HG03575 (cell line): ENCODE results near the gene SOX13.

Experiments used
- ATAC-seq: cut with Tn5 transposase; IDR thresholded peaks from one replicate; pipeline ENCODE4 v1.9.1; 2021; ENCODE audit not compliant: unreplicated experiment, insufficient number of reproducible peaks, low FRiP score; ENCODE audit errors: extremely low read depth

Gene SOX13

GRCh38 chr1:204145033-204145504 is 72.2 kb downstream of the SOX13 start:
- no peak for ATAC-seq

GRCh38 chr1:204146309-204146708 is 73.4 kb downstream of the SOX13 start:
- no peak for ATAC-seq

- ATAC-seq = no peak
Measured at GRCh38 chr1:204146965-204147364, 74.0 kb downstream of the SOX13 start.

- no peak for ATAC-seq
Measured at GRCh38 chr1:204147406-204148383, 74.8 kb downstream of the SOX13 start.

- no peak for ATAC-seq
Measured at GRCh38 chr1:204149107-204149506, 76.2 kb downstream of the SOX13 start.

- ATAC-seq = no peak
Measured at GRCh38 chr1:204149635-204150565, 77.0 kb downstream of the SOX13 start.

- no peak for ATAC-seq
Measured at GRCh38 chr1:204150702-204151551, 78.0 kb downstream of the SOX13 start.

GRCh38 chr1:204151552-204152309 is 78.8 kb downstream of the SOX13 start, which contains the start of gene ETNK2:
Gene ETNK2 (minus strand): TSS chr1:204152044. CDS start chr1:204151852, 192 bp downstream.
- no peak for ATAC-seq

GRCh38 chr1:204152310-204153044 is 79.6 kb downstream of the SOX13 start:
- ATAC-seq = no peak

GRCh38 chr1:204153667-204154066 is 80.8 kb downstream of the SOX13 start:
- ATAC-seq = no peak

- no peak for ATAC-seq
Measured at GRCh38 chr1:204154568-204155255, 81.8 kb downstream of the SOX13 start.

GRCh38 chr1:204155881-204156280 is 83.0 kb downstream of the SOX13 start:
- no peak for ATAC-seq

GRCh38 chr1:204157962-204158361 is 85.0 kb downstream of the SOX13 start:
- ATAC-seq = no peak

- no peak for ATAC-seq
Measured at GRCh38 chr1:204161609-204162493, 88.9 kb downstream of the SOX13 start.

GRCh38 chr1:204162494-204163074 is 89.7 kb downstream of the SOX13 start:
- ATAC-seq = no peak
